HG03521 (cell line): ENCODE data around the gene CCDC106.

Experiments
- ATAC-seq: cut with Tn5 transposase; IDR thresholded peaks from one replicate; pipeline ENCODE4 v1.9.1; 2021; ENCODE audit warnings: mild to moderate bottlenecking, moderate library complexity; ENCODE audit not compliant: unreplicated experiment

CCDC106 gene

DNA sequence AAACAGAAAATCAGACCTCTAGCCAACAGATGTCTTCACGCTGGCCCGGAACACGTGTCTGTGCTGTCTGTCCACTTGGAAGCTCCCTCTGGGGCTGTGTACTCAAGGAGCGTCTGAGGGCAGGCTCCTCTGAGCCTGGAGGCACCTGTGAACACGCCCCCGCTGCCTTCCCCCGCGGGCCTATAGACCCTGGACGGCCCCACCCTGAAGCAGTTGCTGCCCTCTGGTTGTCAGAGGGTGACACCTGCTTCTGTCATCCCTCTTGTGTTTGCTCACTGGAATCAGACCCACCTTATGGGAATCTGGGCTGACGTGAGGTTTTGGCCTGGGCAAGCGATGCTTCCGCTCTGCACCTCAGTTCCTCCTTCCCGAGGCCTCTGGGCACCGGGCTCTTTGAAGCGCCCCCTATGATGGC lies 46.2 kb downstream of the CCDC106 start:
- ATAC-seq: no peak

DNA sequence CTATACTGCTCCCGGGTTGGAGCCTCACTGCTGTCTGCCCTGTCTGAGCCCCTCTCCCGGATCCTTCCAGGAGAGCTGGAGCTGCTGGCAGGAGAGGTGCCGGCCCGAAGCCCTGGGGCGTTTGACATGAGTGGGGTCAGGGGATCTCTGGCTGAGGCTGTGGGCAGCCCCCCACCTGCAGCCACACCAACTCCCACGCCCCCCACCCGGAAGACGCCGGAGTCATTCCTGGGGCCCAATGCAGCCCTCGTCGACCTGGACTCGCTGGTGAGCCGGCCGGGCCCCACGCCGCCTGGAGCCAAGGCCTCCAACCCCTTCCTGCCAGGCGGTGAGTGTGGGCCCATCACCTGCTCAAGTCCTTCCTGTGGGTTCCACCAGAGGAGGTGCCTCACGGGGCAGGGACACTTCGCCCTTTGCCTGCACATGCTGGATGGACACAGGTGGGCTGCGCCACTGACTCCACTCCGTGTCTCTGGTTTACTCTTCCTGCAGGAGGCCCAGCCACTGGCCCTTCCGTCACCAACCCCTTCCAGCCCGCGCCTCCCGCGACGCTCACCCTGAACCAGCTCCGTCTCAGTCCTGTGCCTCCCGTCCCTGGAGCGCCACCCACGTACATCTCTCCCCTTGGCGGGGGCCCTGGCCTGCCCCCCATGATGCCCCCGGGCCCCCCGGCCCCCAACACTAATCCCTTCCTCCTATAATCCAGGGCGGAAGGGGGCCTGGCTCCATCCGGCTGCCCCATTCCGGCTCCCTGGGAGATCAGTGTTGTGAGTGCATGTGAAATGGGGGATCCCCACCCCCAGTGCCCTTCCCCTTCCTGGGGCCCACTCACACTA lies 46.9 kb downstream of the CCDC106 start:
- ATAC-seq: no peak

DNA sequence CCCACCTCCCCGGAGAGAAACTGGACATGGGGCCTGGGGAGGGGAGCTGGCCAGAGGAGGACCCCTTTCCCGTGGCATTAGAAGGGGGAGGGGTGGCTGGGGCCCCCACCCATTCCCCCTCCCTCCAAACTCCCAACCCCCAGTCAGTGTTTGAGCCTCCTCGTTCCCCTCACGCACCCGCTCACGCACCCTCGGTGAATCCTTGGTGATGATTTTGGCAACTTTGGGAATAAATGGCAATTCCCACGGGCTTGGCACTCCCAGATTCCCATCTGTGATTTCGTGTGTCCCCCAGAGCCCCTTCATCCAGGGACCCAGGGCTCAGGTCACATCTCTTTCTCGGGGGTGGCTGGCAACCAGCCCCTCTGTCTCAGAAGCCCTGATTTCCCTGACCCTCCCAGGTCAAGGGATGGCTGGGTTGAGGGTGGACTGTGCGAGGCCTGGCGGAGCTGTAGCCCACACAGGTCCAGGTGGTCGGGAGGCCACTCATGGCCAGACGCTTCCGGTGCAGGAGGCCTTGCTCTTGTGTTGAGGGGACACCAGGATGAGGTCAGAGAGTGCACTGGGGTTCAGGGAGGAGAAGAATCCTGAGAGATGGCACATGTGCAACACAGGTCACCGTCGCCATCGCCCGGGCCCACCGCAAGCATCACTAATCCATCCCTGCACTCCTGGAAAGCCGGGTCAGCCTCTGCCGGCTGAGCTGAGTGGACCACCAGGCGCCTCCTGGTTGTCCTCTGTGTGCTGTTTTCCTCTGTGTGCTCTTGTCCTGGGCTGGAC lies 47.7 kb downstream of the CCDC106 start:
- ATAC-seq: no peak

DNA sequence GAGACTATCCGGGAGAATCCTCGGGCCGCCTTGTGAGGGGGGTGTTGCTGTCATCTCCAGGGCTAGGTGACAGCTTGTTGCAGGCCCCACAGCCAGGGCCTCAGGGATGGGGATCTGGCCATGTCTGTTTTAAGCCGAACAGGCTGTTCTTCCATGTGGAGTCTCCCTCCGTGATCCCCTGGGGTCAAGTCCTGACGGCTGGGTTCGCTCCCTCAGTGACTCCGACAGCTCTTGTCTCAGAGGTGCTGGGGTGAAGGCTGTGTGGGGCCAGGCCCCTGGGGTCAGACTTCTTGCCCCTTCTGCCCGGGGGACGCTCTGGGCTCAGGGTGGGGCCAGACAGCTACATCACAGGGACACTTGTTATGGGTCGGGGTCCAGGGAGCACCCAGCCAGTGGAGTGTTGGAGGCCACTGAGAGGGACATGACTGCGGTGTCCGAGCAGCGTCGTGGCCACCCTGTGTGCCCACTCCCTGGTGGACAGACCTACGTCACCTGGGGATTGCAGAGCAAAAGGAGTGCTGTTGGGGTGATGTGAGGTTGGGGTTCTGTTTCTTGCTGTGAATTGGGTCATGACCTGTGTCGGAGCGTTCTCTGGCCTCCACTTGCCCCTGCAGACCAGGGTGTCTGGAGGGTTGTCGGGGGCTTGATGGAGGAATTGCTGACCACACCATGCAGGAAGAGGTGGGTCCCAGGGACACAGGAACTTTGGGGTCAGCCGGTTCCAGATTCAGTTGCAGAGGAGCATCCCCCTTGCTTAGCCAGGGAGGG lies 48.5 kb downstream of the CCDC106 start:
- no peak for ATAC-seq

GRCh38 chr19:55697069-55697440 lies 49.0 kb downstream of the CCDC106 start:
- ATAC-seq: no peak

DNA sequence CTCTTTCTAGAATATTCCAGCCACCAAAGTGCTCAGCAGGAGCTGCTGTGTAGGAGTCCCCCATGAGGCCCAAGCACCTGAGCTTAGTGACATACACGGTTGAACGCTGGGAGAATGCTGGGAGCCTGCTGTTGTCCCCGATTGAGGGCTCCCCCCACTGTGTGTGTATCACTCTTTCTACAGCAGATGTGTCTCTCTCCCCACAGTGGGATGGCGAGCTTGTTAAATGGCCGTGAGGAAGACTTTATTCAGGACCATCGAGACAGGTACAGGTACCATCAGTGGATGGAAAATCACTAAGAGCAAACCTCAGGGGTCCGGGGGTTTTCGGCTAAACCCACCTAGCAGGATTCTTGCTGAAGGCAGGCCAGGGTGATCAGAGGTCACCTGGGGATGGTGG lies 49.7 kb downstream of the CCDC106 start:
- no peak for ATAC-seq

GRCh38 chr19:55698256-55698655 lies 50.2 kb downstream of the CCDC106 start:
- ATAC-seq: no peak

DNA sequence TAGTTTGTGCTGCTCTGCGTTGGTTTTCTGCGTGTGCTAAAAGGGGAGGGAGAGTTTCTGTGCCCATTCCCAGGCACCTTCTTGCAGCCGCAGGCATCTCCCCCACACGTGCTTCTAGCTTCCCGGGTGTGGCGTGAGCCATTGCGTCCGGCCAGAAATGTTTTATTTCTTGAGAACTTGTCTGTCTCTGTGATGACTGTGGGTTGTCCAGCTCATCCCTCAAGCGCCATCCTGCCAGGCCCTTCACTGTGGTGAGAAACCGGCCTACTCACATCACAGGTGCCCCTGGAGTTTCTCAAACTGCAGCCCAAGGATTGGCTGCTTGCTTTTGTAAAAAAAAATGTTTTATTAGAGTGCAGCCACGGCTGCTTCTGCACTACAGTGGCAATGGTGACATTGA lies 51.2 kb downstream of the CCDC106 start:
- no peak for ATAC-seq

- ATAC-seq: no peak
These were observed 52.8 kb downstream of the CCDC106 start for GRCh38 chr19:55700813-55701212.

GRCh38 chr19:55702131-55702627 lies 54.2 kb downstream of the CCDC106 start:
- ATAC-seq: no peak
